T-helper 2 cell treated with Interferon-gamma antibody and Interleukin-4, amounts not matched to agents 5 μg/mL and 100 μg/mL, for 36 hours (primary cell): ENCODE measurements around the gene SLC39A7.

Source experiments
- DNase-seq: peaks from one replicate; pipeline ENCODE4 v3.0.0; 2021; ENCODE audit warnings: low spot score
- H3K27ac Mint-ChIP-seq: one replicate; pipeline ENCODE4 v1.8.0; 2021; ENCODE audit warnings: mild to moderate bottlenecking, mixed read lengths
- H3K27me3 Mint-ChIP-seq: one replicate; pipeline ENCODE4 v1.8.0; 2021; ENCODE audit warnings: low read depth, mixed read lengths
- H3K36me3 Mint-ChIP-seq: one replicate; pipeline ENCODE4 v1.8.0; 2021; ENCODE audit warnings: low read depth, mixed read lengths
- H3K4me1 Mint-ChIP-seq: one replicate; pipeline ENCODE4 v1.8.0; 2021; ENCODE audit warnings: low read depth, mixed read lengths
- H3K4me3 Mint-ChIP-seq: one replicate; pipeline ENCODE4 v1.8.0; 2022; ENCODE audit warnings: mild to moderate bottlenecking, moderate library complexity, mixed read lengths
- H3K9me3 Mint-ChIP-seq: one replicate; pipeline ENCODE4 v1.8.0; 2021; ENCODE audit warnings: mixed read lengths

Gene SLC39A7

DNA sequence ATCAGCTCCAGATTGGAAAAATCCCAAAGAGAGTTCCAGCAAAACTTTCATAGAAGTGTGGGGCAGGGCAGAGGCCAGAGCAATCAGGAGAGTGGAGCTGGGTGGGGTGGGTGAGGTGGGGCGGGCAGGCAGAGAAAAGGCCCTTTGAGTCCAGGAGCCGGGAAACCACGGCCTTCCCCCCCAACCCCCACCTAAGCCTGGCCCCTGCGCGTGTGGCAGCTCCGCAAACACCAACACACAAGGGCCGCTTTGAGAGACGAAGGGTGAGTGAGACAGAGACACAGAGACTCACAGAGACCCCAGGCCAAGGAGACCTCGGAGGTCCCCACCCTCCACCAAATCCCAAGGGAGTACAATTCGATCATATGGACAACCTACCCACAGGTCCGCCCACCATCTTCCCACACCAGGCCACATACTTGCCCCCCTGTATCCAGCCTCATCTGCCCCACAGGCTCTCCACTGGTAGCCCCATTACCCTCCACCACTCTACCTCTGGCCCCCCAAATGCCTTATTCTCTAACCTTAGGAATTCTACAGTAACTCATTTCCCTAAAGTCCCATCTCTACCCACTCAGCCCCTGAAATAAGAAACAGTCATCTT lies 10.1 kb upstream of the SLC39A7 start:
- peaks cover 45% of the 10 kb centered on the region for H3K27me3 Mint-ChIP-seq
- no peak overlapping the region for H3K4me3 Mint-ChIP-seq
- no peaks in the 10 kb centered on the region for H3K9me3 Mint-ChIP-seq
- no peak for DNase-seq
- H3K4me1 Mint-ChIP-seq: peaks cover 2% of the 10 kb centered on the region
- H3K36me3 Mint-ChIP-seq: peaks cover 20% of the 10 kb centered on the region
- H3K27ac Mint-ChIP-seq: no peak overlapping the region

DNA sequence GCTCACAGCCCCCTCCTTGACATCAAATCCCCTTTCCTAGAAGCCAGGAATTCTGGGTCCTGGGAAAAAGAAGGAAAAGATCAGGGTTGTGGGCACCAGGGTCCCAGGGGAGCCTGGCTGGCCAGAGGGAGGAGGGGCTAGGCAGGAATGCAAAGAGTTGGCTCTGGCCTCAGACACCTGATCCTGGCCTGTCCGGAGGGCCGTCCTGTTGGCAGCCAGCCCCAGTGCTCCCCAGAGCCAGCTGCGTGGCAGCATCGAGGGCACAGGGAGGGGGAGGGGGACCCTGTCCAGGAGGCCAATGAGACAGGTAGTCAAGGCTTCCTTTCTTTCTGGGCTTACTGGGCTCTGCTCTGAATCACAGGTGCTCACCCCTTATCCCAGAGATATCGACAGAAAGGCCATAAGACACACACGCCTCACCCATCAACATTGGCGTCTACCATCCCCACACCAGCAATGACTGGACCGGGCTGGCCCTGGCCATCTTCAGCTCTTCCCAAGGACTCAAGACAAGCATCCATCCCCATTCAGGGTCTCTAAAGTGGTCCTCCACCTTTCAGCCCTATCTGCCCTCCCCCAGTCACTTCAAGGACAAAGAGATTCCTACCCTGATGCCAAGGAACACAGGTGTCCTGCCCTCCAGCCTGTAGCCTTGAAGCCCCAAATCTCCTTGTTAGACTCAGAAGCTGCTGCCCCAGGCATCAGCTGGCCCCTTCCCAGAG lies 9.1 kb upstream of the SLC39A7 start:
- Mint-ChIP-seq H3K4me3 (no peak overlapping the region), H3K9me3 (no peaks in the 10 kb centered on the region), H3K27me3 (peaks cover 44% of the 10 kb centered on the region), H3K27ac (no peak overlapping the region), H3K36me3 (peaks cover 29% of the 10 kb centered on the region), H3K4me1 (peaks cover 2% of the 10 kb centered on the region)
- DNase-seq: no peak

DNA sequence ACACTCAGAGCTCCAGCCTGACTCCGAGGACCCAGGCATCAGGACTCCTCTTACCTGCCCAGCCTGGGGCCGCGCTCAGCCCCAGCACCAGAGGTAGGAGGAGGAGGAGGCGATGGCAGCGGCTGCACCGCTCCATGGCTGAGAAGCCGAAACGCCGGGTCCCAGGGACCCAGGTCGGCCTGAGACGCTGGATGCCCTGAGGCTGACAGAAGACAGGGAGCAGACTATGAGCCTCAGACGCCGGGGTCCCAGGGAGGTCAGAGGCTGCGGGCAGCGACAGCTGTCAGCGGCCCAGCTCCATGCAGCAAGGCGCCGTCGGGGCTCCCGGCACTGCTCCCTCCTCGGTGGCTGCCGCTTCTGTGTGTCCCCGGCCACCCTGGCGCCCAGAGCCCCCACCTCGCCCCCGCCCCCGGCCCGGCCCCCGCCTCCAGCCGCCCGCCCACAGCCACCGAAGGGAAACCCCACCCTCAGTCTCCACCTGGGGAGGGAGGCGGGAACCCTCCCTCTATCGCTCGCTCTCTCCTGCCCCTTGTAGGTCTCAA lies 8.5 kb upstream of the SLC39A7 start, which contains the start of gene COL11A2:
TSS of gene COL11A2 (minus strand) at position 363 of the 542 bp plus-strand sequence. CDS start at position 136, 227 bp downstream.
- no peak within 1 kb of the TSS for H3K27ac Mint-ChIP-seq
- H3K9me3 Mint-ChIP-seq: no peaks in the 10 kb centered on the region
- H3K27me3 Mint-ChIP-seq: peaks cover 42% of the 10 kb centered on the region
- peaks cover 5% of the 10 kb centered on the region for H3K4me1 Mint-ChIP-seq
- H3K36me3 Mint-ChIP-seq: peaks cover 33% of the 10 kb centered on the region
- no peak within 1 kb of the TSS for H3K4me3 Mint-ChIP-seq
- no peak for DNase-seq

DNA sequence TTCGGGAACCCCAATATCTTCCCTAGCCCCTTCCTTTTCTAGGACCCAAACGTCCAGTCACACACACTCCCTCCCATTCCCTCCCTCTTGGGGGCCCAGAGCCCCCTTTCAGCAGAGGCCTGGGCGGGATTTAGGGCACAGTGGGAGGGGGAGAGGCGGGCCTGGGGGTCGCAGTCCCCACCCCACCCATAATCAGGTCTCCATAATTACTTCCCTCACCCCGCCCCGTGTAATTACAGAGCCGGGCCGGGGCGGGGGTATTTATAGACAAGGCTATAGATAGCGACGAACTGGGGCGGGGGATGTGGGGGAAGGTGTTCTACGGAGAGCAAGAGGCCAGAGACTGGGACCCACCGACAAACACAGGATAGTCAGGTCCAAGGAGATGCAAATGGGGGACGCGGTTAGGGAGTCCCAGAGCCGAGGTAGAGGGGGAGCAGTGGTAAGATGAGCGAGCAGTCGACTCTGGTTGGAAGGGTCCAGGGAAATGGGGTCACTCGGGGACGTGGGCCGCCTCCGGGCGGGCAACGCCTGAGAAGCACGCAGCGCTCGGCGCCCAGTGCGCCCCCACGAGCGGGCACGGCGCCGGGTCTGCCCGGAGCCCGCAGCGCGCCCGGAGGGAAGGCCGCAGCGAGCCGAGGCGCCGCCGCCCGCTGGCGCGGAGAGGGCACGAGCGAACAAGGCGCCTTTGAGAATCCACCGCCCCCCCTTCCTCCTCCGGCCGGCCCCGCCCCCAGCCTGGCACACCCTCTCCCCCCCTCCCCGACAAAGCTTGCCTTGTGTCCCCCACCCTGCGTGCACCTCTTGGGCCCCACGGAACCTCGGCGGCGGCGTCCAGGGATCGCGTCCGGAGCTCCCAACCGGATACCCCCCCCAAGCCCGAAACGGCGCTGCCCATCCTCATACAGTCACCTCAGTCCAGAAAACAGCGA lies 7.7 kb upstream of the SLC39A7 start:
- H3K4me1 Mint-ChIP-seq: peaks cover 11% of the 10 kb centered on the region
- H3K27ac Mint-ChIP-seq: no peak overlapping the region
- DNase-seq: no peak
- H3K27me3 Mint-ChIP-seq: peaks cover 36% of the 10 kb centered on the region
- peaks cover 40% of the 10 kb centered on the region for H3K36me3 Mint-ChIP-seq
- H3K9me3 Mint-ChIP-seq: no peaks in the 10 kb centered on the region
- no peak overlapping the region for H3K4me3 Mint-ChIP-seq

DNA sequence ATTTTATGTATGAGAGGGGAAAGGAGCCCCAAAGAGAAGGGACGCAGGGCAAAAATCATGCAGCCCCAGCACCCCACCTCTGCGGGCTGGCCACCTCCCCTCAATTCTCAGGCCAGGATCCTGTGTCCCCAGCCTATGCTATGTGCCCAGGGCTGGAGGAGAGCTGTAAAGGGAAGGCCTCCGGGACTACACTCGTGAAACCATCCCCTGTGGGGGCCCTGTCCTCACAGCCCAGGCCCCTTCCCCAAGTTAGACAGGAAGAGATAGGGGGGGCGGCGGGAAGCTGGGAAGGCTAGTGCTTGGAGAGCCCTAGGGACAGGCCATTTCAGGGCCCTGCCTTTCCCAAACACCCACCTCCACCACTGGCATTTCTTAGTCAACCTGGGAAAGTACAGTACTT lies 7.0 kb upstream of the SLC39A7 start:
- Mint-ChIP-seq H3K36me3 (peaks cover 40% of the 10 kb centered on the region), H3K4me1 (peaks cover 12% of the 10 kb centered on the region)

DNA sequence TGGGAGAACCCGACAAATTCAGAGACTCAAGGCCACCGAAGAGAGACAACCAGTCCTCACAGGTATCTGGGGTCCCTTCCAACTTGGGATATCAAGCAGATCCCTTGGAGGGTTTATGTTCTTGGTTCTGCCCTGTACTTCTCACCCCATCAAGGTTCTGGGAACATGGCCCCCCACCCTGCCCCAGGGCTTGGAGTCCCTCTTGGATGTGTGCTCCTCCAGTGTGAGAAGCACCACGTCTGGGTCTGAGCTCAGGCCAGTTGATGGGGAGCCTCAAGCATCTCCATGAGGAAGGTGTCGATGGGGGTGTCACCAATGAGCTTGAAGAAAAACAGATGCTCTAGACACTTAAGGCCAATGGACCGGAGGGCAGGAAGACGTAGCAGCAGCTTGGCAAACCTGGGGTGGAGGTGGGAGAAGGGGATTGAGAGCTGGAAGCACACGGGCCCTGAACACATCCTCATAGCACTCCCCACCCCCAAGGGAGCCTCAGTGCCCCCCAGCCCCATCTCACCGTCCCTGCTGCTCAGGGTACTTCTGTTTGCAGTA lies 6.2 kb upstream of the SLC39A7 start:
- H3K4me3 Mint-ChIP-seq: no peak overlapping the region
- no peak for DNase-seq
- peaks cover 44% of the 10 kb centered on the region for H3K36me3 Mint-ChIP-seq
- no peak overlapping the region for H3K27ac Mint-ChIP-seq
- no peaks in the 10 kb centered on the region for H3K9me3 Mint-ChIP-seq
- peaks cover 32% of the 10 kb centered on the region for H3K27me3 Mint-ChIP-seq
- peaks cover 19% of the 10 kb centered on the region for H3K4me1 Mint-ChIP-seq

More for the DNA sequence above, 7.0 kb upstream of the SLC39A7 start:
- DNase-seq: no peak
- H3K9me3 Mint-ChIP-seq: no peaks in the 10 kb centered on the region
- H3K4me3 Mint-ChIP-seq: no peak overlapping the region
- peaks cover 32% of the 10 kb centered on the region for H3K27me3 Mint-ChIP-seq
- H3K27ac Mint-ChIP-seq: no peak overlapping the region

DNA sequence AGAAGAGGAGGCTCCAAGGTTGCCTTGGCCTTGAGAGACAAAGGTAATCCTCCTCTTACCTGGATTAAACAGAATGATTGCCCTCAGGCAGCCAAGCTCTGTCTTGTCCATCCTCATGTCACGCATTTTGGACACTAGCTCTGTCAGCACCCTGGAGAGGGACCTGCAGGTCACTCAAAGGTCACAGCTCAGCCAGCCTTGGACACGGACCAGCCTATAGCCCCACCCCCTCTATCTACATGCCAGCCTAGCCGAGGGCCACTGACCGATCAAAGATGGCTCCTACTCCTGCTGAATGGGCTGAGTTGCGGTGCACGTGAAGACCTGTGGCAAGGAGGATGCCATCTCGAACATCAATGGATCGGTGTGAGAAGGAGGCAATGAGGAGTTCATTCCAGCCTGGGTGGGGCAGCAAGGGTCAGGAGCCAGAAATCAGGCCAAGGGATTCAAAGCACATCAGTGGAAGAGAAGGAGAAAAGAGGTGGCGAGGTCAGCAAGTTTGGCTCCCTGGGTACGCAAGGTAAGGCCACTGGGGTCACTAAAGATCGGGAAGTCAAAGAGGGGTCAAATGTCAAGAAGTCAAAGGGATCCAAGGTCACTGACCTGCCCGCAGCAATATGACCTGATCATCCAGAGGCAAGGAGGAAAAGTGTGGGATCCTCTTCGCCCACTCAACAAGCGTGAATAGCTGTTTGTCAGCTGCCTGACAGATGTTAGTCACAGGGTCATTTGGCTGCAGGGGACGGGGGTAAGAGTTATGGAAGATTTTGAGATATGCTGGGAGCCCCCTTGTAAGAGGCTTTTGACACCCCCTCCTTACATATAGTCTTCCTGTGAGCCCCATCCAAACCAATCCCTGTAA lies 5.1 kb upstream of the SLC39A7 start:
- Mint-ChIP-seq H3K4me3 (no peak overlapping the region), H3K27me3 (peaks cover 26% of the 10 kb centered on the region), H3K36me3 (peaks cover 44% of the 10 kb centered on the region), H3K4me1 (peaks cover 21% of the 10 kb centered on the region), H3K9me3 (no peaks in the 10 kb centered on the region), H3K27ac (no peak overlapping the region)
- DNase-seq: no peak

DNA sequence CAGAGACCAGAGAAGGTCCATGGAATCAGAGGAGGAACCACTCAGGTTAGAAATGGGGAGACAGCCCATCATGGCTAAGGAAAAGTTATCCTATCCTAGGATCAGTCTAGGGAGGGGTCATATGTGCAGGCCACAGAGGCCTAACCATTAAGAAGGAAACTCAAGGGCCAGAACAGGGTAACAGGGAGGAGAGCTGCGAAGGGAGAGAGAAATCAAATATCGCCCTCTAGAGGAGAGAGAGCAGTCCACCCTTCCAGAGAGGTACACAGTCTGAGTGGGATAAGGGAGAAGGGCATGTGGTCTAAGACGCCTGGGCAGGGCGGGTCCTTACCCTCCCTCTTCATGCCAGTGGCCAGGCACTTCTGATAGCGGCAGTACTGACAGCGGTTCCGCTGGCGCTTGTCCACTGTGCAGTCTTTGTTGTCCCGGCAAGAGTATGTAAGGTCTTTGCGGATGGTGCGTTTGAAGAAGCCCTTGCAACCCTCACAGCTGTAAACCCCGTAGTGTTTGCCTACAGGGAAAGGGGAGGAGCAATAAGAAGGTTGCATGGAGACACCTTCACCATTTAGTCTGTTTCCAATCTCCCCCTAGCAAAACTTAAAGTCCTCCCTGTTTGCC lies 3.1 kb upstream of the SLC39A7 start:
- Mint-ChIP-seq H3K4me1 (peaks cover 35% of the 10 kb centered on the region), H3K27me3 (peaks cover 10% of the 10 kb centered on the region), H3K4me3 (peak overlapping the region; percentile 55), H3K27ac (peak overlapping the region; percentile 2), H3K9me3 (no peaks in the 10 kb centered on the region), H3K36me3 (peaks cover 60% of the 10 kb centered on the region)
- peak; percentile 28 for DNase-seq

DNA sequence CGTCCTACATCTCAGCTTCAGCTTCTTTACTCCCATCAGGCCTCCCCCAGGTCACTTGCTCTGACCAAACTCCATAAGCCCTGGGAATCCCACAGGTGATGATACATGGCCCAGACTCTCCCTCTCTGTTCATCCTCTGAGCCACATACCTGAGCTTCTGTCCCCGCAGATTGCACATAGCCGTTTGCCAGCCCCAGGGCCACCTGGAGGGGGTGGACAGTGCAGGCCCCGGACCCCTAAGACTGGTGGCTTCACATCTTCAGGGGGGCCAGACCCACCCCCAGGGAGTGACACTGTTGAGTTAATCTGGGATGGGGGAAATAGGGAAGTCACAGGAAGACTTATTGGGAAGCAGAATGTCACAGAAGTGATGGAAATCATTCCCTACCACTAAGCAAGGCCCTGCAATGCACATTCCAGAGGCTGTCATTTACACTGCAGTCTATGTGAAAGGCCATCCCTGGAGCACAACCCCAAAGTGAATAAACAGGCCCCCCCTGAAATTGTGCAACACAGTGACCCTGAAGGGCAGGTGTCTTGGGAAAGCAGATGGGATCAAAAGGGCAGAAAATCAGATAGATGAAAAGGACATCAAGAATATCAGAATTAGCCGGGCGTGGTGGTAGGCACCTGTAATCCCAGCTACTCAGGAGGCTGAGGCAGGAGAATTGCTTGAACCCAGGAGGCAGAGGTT lies 2.4 kb upstream of the SLC39A7 start:
- H3K36me3 Mint-ChIP-seq: peaks cover 67% of the 10 kb centered on the region

DNA sequence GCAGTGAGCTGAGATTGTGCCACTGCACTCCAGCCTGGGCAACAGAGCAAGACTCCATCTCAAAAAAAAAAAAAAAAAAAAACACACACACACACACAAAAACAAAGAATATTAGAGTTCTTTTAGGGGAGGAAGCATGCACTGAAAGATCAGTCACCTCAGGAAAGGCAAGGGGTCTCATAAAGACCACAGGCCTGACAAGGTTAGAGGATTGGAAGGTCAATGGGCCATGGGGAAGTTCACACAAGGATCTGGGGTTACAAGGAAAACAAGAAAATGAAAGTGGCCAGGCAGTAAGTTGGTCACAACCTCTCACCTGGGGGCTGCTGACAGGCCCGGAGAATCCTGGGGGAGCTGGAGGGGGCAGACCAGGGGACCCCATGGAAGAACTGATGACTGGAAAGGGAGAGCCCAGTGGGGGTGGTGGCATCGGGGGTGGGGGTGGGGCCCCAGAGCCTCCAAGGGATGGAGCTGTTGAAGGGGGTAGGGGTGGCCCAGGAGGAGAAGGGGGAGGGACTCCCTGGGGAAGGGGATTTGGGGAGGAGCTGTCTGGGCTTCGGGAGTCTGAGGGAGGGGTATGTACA lies 1.7 kb upstream of the SLC39A7 start:
- Mint-ChIP-seq H3K27ac (peak overlapping the region; percentile 85), H3K9me3 (no peaks in the 10 kb centered on the region), H3K4me3 (peak overlapping the region; percentile 92), H3K27me3 (peaks cover 1% of the 10 kb centered on the region), H3K4me1 (peaks cover 41% of the 10 kb centered on the region), H3K36me3 (peaks cover 69% of the 10 kb centered on the region)
- no peak for DNase-seq

More for the DNA sequence above, 2.4 kb upstream of the SLC39A7 start:
- H3K4me1 Mint-ChIP-seq: peaks cover 37% of the 10 kb centered on the region
- H3K4me3 Mint-ChIP-seq: peak overlapping the region; percentile 92
- peaks cover 7% of the 10 kb centered on the region for H3K27me3 Mint-ChIP-seq
- peak overlapping the region; percentile 55 for H3K27ac Mint-ChIP-seq
- H3K9me3 Mint-ChIP-seq: no peaks in the 10 kb centered on the region
- DNase-seq: no peak

DNA sequence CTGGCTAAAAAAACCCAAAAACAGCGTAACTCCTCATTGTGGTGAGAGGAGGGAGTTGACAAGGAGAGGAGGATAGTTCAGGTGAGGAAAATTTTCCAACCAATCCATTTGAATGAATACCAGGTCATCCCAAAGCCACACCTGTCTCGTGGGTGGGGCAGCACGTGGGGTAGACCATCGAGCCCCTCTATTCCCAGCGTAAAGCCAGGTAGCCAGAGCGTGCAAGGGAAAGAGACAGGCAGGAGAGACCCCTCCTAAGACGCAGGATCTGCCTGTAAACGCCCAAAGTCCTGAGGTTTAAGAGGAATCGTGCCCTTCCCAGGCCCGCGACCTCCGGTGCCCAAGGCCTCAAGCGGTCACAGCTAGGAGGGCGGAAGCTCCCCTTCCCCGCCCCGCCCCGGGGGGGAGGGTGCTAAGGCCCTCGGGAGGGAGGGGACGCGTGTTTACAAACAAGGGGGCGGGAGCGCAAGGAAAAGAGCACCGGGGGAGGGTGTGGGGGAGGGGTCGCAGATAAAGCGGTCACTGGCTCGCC lies 914 bp upstream of the SLC39A7 start:
- H3K9me3 Mint-ChIP-seq: no peaks in the 10 kb centered on the region
- H3K36me3 Mint-ChIP-seq: peaks cover 67% of the 10 kb centered on the region
- H3K27me3 Mint-ChIP-seq: no peaks in the 10 kb centered on the region
- DNase-seq: no peak
- peak overlapping the region; percentile 92 for H3K4me3 Mint-ChIP-seq
- H3K4me1 Mint-ChIP-seq: peaks cover 45% of the 10 kb centered on the region
- H3K27ac Mint-ChIP-seq: peak overlapping the region; percentile 81
